Measurements from ENCODE around the gene STIMATE. TPM values are rescaled to one million over a fixed set of nuclear protein-coding genes. Genes with fewer than 3 reads are reported as not detected.

The STIMATE gene
- total RNA-seq, 1 donor from 2014 or later, result 12.1 TPM

GRCh38 chr3:52934630-52935530, 37.5 kb upstream of the STIMATE start:
- no peaks in the 10 kb centered on the region for H3K79me2 ChIP-seq (ENCODE audit: insufficient read depth, low read length)
- peak overlapping the region; percentile 36 for H3K4me2 ChIP-seq (ENCODE audit: low read length)
- H3K4me1 ChIP-seq (ENCODE audit: insufficient read depth, low read length), result no peaks in the 10 kb centered on the region
- peak; percentile 92 for FAIRE-seq
- H3K27me3 Mint-ChIP-seq (ENCODE audit: low read depth, unreplicated experiment), result no peaks in the 10 kb centered on the region
- H3K4me3 ChIP-seq (ENCODE audit: insufficient read depth, low read depth, low read length), result no peak overlapping the region
- no peaks in the 10 kb centered on the region for H3K4me1 Mint-ChIP-seq (ENCODE audit: low read depth, unreplicated experiment)
- H3K36me3 Mint-ChIP-seq (ENCODE audit: low read depth, unreplicated experiment), result no peaks in the 10 kb centered on the region
- no peaks in the 10 kb centered on the region for H3K36me3 ChIP-seq (ENCODE audit: insufficient read depth, low read length)
- no peaks in the 10 kb centered on the region for H3K9me3 ChIP-seq (ENCODE audit: insufficient read depth, low read depth, low read length)
- no peak overlapping the region for H3K4me3 Mint-ChIP-seq (ENCODE audit: unreplicated experiment)
- H3K9me3 Mint-ChIP-seq (ENCODE audit: unreplicated experiment), result no peaks in the 10 kb centered on the region
- no peak overlapping the region for H3K27ac ChIP-seq (ENCODE audit: low read depth, low read length)
- TF ChIP-seq CTCF (IDR thresholded peaks at IDR 0.05; ENCODE audit: insufficient read depth, low read depth, low read length) (peak; percentile 84), EZH2 (IDR thresholded peaks at IDR 0.05; ENCODE audit: insufficient read depth, low read length) (no peak)
- no peaks in the 10 kb centered on the region for H3K27me3 ChIP-seq (ENCODE audit: insufficient read depth, low read length)
- H4K20me1 ChIP-seq (ENCODE audit: insufficient read depth, low read length), result no peaks in the 10 kb centered on the region
- H3K27ac Mint-ChIP-seq (ENCODE audit: unreplicated experiment), result no peak overlapping the region
- DNase-seq (ENCODE audit: low read depth), result peak; percentile 38
- peak overlapping the region; percentile 40 for H2AFZ ChIP-seq (ENCODE audit: low read depth, low read length)
- no peak overlapping the region for H3K9ac ChIP-seq (ENCODE audit: low read length)

- Mint-ChIP-seq H3K4me3 (ENCODE audit: unreplicated experiment) (no peak overlapping the region), H3K27me3 (ENCODE audit: low read depth, unreplicated experiment) (no peaks in the 10 kb centered on the region), H3K27ac (ENCODE audit: unreplicated experiment) (no peak overlapping the region), H3K9me3 (ENCODE audit: unreplicated experiment) (no peaks in the 10 kb centered on the region), H3K4me1 (ENCODE audit: low read depth, unreplicated experiment) (no peaks in the 10 kb centered on the region), H3K36me3 (ENCODE audit: low read depth, unreplicated experiment) (peaks cover 2% of the 10 kb centered on the region)
- no peaks in the 10 kb centered on the region for H3K27me3 ChIP-seq (ENCODE audit: insufficient read depth, low read length)
- no peaks in the 10 kb centered on the region for H4K20me1 ChIP-seq (ENCODE audit: insufficient read depth, low read length)
- H3K4me3 ChIP-seq (ENCODE audit: insufficient read depth, low read depth, low read length), result no peak overlapping the region
- no peaks in the 10 kb centered on the region for H3K36me3 ChIP-seq (ENCODE audit: insufficient read depth, low read length)
- no peak overlapping the region for H2AFZ ChIP-seq (ENCODE audit: low read depth, low read length)
- no peak for TF ChIP-seq EZH2 (IDR thresholded peaks at IDR 0.05; ENCODE audit: insufficient read depth, low read length)
- no peak for TF ChIP-seq CTCF (IDR thresholded peaks at IDR 0.05; ENCODE audit: insufficient read depth, low read depth, low read length)
- DNase-seq (ENCODE audit: low read depth) (no peak), FAIRE-seq (no peak)
- no peaks in the 10 kb centered on the region for H3K4me1 ChIP-seq (ENCODE audit: insufficient read depth, low read length)
- no peak overlapping the region for H3K9ac ChIP-seq (ENCODE audit: low read length)
- H3K4me2 ChIP-seq (ENCODE audit: low read length), result no peak overlapping the region
- H3K27ac ChIP-seq (ENCODE audit: low read depth, low read length), result no peak overlapping the region
- no peaks in the 10 kb centered on the region for H3K79me2 ChIP-seq (ENCODE audit: insufficient read depth, low read length)
- no peaks in the 10 kb centered on the region for H3K9me3 ChIP-seq (ENCODE audit: insufficient read depth, low read depth, low read length)
Measured at GRCh38 chr3:52931889-52932288, 34.5 kb upstream of the STIMATE start.

DNA sequence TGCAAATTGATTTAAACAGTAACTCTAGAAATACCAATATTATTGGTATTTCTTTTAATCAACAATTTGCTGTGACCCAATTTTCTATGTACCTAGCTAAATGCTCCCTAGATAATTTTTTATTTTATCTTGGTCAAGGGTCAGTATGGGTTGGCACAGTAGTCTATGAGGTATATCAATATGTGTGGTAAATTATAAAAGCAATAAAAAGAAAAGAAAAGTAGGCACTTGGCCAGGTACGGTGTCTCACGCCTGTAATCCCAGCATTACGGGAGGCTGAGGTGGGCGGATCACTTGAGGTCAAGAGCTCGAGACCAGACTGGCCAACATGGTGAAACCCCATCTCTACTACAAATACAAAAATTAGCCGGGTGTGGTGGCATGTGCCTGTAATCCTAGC, 34.0 kb upstream of the STIMATE start:
- H3K4me1 Mint-ChIP-seq (ENCODE audit: low read depth, unreplicated experiment), result no peaks in the 10 kb centered on the region
- no peak overlapping the region for H3K9ac ChIP-seq (ENCODE audit: low read length)
- FAIRE-seq (no peak), DNase-seq (ENCODE audit: low read depth) (no peak)
- TF ChIP-seq EZH2 (IDR thresholded peaks at IDR 0.05; ENCODE audit: insufficient read depth, low read length) (no peak), CTCF (IDR thresholded peaks at IDR 0.05; ENCODE audit: insufficient read depth, low read depth, low read length) (no peak)
- H3K9me3 Mint-ChIP-seq (ENCODE audit: unreplicated experiment), result no peaks in the 10 kb centered on the region
- H2AFZ ChIP-seq (ENCODE audit: low read depth, low read length), result no peak overlapping the region
- H3K4me1 ChIP-seq (ENCODE audit: insufficient read depth, low read length), result no peaks in the 10 kb centered on the region
- H3K36me3 ChIP-seq (ENCODE audit: insufficient read depth, low read length), result no peaks in the 10 kb centered on the region
- H3K27ac ChIP-seq (ENCODE audit: low read depth, low read length), result no peak overlapping the region
- no peak overlapping the region for H3K4me3 Mint-ChIP-seq (ENCODE audit: unreplicated experiment)
- H4K20me1 ChIP-seq (ENCODE audit: insufficient read depth, low read length), result no peaks in the 10 kb centered on the region
- no peaks in the 10 kb centered on the region for H3K9me3 ChIP-seq (ENCODE audit: insufficient read depth, low read depth, low read length)
- no peaks in the 10 kb centered on the region for H3K79me2 ChIP-seq (ENCODE audit: insufficient read depth, low read length)
- no peak overlapping the region for H3K27ac Mint-ChIP-seq (ENCODE audit: unreplicated experiment)
- H3K4me3 ChIP-seq (ENCODE audit: insufficient read depth, low read depth, low read length), result no peak overlapping the region
- no peak overlapping the region for H3K4me2 ChIP-seq (ENCODE audit: low read length)
- H3K27me3 Mint-ChIP-seq (ENCODE audit: low read depth, unreplicated experiment), result no peaks in the 10 kb centered on the region
- peaks cover 2% of the 10 kb centered on the region for H3K36me3 Mint-ChIP-seq (ENCODE audit: low read depth, unreplicated experiment)
- no peaks in the 10 kb centered on the region for H3K27me3 ChIP-seq (ENCODE audit: insufficient read depth, low read length)
